ENCODE data around the gene ABCA2.
"Not testable (repeated sequence)": the region's sequence is repeated elsewhere in the genome, so short reads cannot be mapped to it uniquely, and the experiment has no call there.

Gene ABCA2

DNA sequence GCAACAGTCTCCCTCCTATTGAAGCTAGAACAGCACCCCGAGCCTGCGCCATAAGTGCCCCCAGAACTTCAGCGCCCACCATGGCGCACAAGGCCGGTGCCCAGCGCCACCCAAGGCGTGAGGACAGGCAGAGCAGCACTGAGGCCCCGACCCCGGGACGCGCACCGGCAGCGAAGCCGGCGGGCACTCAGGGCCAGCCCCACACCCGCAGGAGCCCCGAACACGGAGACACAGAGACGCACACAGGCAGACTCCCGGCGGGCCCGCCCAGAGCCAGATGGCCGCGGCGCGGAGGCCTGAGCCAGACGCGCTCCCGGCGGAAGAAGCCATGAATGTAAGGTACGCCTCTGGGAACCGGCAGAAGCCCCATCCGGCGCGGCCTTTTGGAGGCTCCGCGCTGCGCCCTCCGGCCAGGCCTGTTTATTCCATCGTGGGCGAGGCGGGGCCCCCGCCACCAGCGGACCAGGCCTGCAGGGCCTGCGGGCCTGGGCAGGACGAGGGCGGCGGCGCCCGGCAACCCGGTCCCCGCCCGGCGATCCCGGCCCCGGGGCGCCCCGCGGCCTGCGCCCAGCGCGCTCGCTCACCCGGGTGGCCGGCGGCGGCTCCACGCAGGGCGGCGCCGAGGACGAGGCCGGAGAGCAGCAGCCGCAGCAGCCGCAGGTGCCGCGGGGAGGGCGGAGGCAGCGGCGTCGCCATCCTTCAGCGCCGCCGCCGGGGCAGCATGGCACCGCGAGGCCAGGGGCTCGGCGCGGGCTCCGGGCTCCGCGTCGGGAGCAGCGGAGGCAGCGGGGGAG lies 17.5 kb upstream of the ABCA2 start:
- DNase-seq (ENCODE audit: low read depth, low spot score), result no peak

DNA sequence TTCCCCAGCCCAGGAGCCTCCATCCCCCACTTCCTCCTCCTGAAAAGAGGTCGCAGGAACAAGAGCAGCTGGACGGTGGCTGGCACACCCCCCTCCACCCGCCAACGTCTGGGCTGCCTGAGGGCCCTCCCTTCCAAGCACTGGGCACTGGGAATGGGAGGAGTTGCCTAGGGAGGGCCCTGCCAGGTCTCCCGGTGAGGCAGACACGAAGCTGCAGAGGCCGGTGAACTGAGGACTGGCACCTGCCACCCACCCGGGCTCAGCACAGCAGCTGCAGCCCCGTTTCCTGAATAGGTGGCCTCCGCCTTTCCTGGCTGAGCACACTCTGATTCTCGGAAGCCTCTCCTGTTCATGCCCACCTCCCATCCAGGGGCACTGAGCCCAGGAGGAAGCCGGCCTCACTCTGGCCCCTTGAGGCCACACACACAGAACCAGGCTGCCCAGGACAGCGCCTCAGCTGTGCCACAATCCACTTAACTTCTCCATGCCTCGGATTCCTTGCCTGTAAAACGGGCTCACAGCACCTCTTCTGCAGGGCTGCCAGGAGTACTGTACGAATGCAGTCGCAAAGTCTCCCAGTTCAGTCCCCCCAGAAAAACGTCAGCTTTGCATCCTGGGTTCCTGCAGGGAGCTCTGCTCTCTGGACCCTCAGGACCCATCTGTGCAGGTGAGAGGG lies 16.6 kb upstream of the ABCA2 start:
- DNase-seq (ENCODE audit: low read depth, low spot score), result no peak

- no peak for DNase-seq (ENCODE audit: low read depth, low spot score)
Measured at GRCh38 chr9:137044037-137044436, 16.0 kb upstream of the ABCA2 start.

DNA sequence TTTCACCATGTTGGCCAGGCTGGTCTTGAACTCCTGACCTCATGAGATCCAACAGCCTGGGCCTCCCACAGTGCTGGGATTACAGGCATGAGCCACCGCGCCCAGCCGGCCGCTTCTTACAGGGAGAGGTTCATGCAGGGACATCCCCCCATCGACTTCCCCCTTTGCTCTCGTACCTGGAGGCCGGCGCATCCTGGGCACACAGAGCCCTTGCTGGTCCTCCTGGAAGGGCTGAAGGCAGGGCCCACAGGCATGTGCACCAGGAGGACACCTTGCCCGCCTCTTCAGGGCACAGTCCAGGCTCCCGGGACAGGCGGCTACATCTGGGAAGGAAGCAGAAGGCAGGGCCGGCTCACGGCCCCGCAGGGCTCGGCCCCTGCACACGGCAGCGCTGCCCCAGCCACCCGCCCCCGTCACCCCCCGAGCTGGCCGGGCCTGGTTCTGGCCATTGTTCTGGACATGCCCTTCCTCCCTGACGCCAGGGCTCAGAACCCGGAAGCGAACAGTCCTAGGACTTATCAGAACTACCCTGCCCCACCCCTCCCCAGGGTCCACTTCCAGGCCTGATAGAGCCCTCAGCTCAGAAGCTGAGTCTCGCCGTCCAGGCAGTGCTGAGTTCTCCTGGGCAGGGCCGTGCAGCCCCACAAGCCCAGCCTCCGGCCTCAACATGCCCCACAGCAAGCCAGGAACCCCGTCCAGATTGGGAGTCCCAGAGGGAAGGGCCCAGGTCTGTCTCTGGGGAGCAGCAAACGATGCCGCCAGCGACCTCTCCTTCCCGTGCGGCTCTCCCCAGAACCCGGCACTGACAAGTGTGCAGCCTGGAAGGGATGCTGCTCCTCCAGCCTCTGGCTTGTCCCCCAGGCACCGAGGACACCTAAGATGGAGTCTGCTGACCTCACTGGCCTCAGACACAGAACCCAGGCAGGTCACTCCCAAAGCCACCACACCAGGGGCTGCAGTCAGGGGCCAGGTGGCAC lies 15.0 kb upstream of the ABCA2 start:
- DNase-seq (ENCODE audit: low read depth, low spot score), result no peak

GRCh38 chr9:137041124-137041523 lies 13.1 kb upstream of the ABCA2 start:
- no peak for DNase-seq (ENCODE audit: low read depth, low spot score)

- no peak for DNase-seq (ENCODE audit: low read depth, low spot score)
Measured at GRCh38 chr9:137040568-137040967, 12.5 kb upstream of the ABCA2 start.

- DNase-seq (ENCODE audit: low read depth, low spot score), result no peak
Measured at GRCh38 chr9:137039611-137040366, 11.8 kb upstream of the ABCA2 start.

DNA sequence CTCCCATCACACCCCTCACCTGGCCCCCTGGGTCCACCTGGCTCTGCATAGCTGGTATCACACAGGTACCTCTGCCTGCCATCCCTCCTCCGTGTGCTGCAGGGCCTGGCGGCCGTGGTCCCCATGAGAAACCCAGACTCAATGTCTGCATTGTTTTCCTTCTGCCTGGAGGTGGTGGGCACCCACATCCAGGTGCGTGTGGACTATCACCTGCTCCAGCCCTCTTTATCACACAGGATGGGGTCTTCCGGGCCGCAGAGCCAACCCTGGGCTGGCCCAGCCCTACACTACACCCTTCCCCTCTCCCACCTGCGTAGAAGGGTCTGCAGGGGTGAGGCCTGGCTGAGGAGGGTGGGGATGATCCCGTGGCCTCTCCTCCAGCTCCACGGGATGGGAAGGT lies 10.9 kb upstream of the ABCA2 start:
- no peak for DNase-seq (ENCODE audit: low read depth, low spot score)

DNA sequence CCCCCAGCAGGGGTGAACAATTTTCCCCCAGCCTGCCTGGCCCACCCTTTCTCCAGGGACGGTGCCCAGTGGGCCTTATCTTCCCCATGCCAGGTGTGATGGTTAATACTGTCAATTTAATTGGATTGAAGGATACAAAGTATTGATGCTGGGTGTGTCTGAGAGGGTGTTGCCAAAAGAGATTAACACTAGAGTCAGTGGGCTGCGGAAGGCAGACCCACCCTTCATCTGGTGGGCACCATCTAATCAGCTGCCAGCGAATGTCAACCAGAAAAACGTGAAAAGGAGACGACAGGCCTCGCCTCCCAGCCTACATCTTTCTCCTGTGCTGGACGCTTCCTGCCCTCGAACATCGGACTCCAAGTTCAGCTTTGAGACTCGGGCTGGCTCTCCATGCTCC lies 9.4 kb upstream of the ABCA2 start:
- DNase-seq (ENCODE audit: low read depth, low spot score), result no peak

DNA sequence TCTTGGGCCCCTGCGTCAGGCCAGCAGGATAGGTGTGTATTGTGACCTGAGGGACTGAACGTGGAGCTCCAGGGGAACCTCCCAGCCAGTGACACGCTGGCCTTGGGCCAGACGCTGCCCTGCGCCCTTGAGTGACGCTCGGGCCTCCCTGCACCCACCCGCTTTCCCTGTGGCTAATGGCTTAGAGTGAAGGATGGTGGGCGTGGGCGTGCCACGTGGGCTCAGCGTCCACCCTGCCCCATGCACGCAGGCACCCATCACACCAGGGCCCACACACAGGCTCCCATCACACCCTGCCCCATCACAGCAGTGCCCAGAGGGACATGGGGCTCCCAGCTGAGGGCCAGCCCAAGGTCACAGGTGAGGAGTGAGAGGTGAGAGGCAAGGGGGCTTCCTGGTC lies 9.0 kb upstream of the ABCA2 start:
- no peak for DNase-seq (ENCODE audit: low read depth, low spot score)

GRCh38 chr9:137035937-137036336 lies 7.9 kb upstream of the ABCA2 start:
- no peak for DNase-seq (ENCODE audit: low read depth, low spot score)

DNA sequence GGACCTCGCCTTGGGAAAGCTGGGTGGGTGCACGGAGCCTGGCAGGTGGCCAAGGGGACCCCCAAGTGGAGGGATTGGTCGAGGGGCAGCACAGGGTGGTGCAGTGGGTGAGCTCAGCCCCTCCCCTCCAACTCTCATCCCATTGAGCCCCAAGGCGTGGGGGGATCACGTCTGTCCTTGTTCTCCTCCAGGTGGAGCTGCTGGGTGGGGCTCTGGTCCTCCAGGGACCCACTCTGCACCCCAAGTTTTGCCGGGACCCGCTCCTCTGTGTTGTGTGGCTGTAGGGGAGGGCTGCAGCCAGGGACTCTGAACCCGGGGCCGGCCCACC lies 7.4 kb upstream of the ABCA2 start:
- DNase-seq (ENCODE audit: low read depth, low spot score), result no peak

DNA sequence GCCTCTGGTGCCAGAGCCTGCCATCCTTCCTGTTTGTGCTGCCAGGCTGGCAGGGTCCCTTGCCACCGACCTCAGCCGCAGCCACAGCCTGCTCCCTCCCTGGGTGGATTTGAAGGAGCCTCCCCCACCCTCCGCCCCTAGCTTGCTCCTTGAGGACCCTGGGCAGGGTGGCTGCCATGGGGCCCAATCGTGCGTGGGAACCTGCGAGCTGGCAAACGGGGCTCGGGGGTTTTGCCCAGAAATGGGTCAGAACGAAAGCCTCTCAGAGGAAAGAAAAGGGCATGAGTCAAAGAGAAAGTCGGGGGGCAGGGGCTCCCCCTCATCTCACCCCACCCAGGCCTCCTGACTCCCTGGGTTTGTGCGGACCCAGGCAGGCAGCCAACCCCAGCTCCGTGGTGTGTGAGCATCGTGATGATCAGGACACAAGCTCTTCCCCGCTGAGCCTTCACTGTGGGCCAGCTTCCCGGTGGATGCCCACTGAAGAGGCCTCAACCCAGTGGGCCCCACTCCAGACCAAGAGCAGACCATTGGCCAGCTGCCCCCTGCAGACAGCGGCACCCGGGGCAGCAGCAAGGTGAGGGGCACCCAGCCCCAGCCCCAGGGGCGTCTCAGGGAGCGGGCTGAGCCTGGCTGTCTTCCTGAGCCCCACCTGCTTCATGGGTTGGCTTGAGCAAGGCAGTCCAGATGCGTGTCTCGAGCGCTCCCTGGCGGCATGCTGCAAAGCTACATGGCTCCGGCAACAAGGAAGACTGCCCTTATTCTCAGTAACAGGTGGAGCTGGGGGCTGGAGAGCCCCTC lies 6.9 kb upstream of the ABCA2 start:
- DNase-seq (ENCODE audit: low read depth, low spot score), result peak; percentile 60

- no peak for DNase-seq (ENCODE audit: low read depth, low spot score)
Measured at GRCh38 chr9:137034039-137034708, 6.1 kb upstream of the ABCA2 start.

- DNase-seq (ENCODE audit: low read depth, low spot score), result not testable (repeated sequence)
Measured at GRCh38 chr9:137033481-137033880, 5.4 kb upstream of the ABCA2 start.

DNA sequence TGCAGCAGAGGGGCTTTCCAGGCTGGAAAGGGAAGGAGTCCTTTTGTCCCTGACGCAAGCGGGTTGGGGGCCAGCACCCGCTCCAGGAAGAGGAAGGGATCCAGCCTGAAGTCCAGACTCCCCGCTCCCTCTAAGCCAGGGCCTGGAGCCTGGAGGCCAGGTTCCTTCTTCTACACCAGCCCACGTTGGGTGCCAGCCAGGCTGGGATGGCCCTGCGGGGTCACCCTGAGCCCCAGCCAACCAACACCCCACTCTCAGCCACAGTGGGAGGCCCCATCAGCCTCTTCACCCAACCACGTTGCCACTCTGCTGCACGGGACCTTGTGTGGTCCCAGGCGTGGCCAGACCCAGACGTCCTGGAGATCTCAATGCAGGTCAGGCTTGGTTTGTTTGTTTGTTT lies 4.8 kb upstream of the ABCA2 start:
- DNase-seq (ENCODE audit: low read depth, low spot score), result no peak

DNA sequence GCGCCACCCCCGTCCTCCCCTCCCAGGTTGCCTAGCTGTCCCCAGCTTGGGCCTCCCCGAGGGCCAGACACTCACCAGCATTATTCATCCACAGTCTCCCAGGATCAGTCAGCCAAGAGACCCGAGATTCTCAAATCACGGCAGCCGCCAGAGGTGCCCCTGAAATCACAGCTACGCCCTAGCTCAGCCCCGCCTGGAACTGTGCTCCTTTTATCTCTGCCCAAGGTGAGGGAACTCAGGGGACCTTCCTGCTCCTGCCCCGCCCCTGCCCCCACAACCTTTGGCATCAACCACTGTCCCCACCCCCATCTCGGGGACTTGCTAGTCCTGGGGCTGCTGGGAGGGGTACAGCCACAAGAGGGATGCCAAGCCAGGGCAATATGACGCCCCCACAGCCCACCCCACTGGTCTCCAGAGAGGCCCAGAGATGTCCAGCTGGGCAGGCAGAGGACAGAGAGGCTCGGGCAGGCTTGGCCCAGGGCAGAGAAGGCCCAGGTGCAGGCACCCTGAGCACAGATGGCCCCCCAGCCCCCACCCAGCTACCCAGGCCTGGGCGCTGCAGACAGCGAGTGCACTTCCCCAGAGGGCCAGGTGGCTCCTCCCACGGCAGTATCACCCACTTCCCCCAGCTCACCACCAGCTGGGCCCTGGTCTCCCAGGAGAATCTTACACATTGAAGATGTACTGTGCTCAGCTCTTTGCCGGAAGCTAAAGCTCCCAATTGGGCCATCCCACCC lies 4.0 kb upstream of the ABCA2 start, which contains the start of gene FUT7:
FUT7 (minus strand) TSS at position 185 of the 737 bp plus-strand sequence; CDS start at position 88, 97 bp downstream.
- no peak for DNase-seq (ENCODE audit: low read depth, low spot score)

- no peak for DNase-seq (ENCODE audit: low read depth, low spot score)
Measured at GRCh38 chr9:137030538-137031527, 2.8 kb upstream of the ABCA2 start.
